Suprapubic skin (tissue), 4 donors: ENCODE data around the gene CDH16. TPM values are rescaled to one million over a fixed set of nuclear protein-coding genes. Genes with fewer than 3 reads are reported as not detected.

Experiments
- DNase-seq, 2 donors: peaks; one replicate each; pipeline ENCODE4 v3.0.0-alpha.2; 2019; ENCODE audit warnings: low spot score in 2 of 2
- H3K27ac ChIP-seq: fragments of 200-600 bp; sonication (generic); one replicate; pipeline ENCODE4 v1.5.1; 2019
- H3K27me3 ChIP-seq: fragments of 200-600 bp; sonication (generic); one replicate; pipeline ENCODE4 v1.5.1; 2019
- H3K36me3 ChIP-seq: fragments of 200-600 bp; sonication (generic); one replicate; pipeline ENCODE4 v1.5.1; 2019
- H3K4me1 ChIP-seq: fragments of 200-600 bp; sonication (generic); one replicate; pipeline ENCODE4 v1.5.1; 2019
- H3K4me3 ChIP-seq: fragments of 200-600 bp; sonication (generic); one replicate; pipeline ENCODE4 v1.5.1; 2019; ENCODE audit warnings: mild to moderate bottlenecking
- H3K9me3 ChIP-seq: fragments of 200-600 bp; sonication (generic); one replicate; pipeline ENCODE4 v1.5.1; 2019
- EP300 ChIP-seq: sonication (generic); formaldehyde crosslinking; IDR thresholded peaks from one replicate; pipeline ENCODE4 v1.6.1; 2017; ENCODE audit warnings: antibody characterized with exemption
- POLR2A ChIP-seq, 2 donors: fragments of 450-650 bp; IDR thresholded peaks; one replicate each; pipeline ENCODE4 v1.6.1; 2017; ENCODE audit warnings: antibody characterized with exemption in 2 of 2, mild to moderate bottlenecking in 2 of 2, moderate library complexity in 2 of 2
- POLR2AphosphoS5 ChIP-seq, 3 donors: sonication (generic); formaldehyde crosslinking; IDR thresholded peaks; one replicate each; pipeline ENCODE4 v1.6.1; 2017; ENCODE audit warnings: antibody characterized with exemption in 3 of 3
- WGBS: methylation state at CpG from one replicate; pipeline ENCODE4 v1.1.5; 2018; 5-methylcytosine and 5-hydroxymethylcytosine counted together
- total RNA-seq, 4 donors: library from RNA; depleted of rRNA; stranded (reverse); fragments of >200 nt; gene quantifications; one replicate each; pipeline ENCODE4 v1.1.0, GENCODE V29; 2016
- TF ChIP-seq, protein P1 (sequence below), 2 donors: fragments of 200-600 bp in 1 of 2; fragments of 450-650 bp in 1 of 2; sonication (generic) in 1 of 2; IDR thresholded peaks; one replicate each; pipeline ENCODE4 v1.5.1; 2016 to 2019; ENCODE audit warnings: antibody characterized with exemption in 2 of 2, mild to moderate bottlenecking in 1 of 2, moderate library complexity in 1 of 2

The CDH16 gene
- total RNA-seq, 4 donors from 2014 or later, result 0.45 TPM; not detected in 3

GRCh38 chr16:66869424-66869823, 49.3 kb downstream of the CDH16 start:
- H3K27ac ChIP-seq, result no peak overlapping the region
- H3K9me3 ChIP-seq, result no peaks in the 10 kb centered on the region
- DNase-seq, result no peak
- no peak overlapping the region for H3K4me3 ChIP-seq
- H3K36me3 ChIP-seq, result no peaks in the 10 kb centered on the region
- TF ChIP-seq EP300 (no peak), POLR2AphosphoS5 (IDR thresholded peaks at IDR 0.05) (no peak), POLR2A (IDR thresholded peaks at IDR 0.05) (no peak)
- TF ChIP-seq, protein P1, sequence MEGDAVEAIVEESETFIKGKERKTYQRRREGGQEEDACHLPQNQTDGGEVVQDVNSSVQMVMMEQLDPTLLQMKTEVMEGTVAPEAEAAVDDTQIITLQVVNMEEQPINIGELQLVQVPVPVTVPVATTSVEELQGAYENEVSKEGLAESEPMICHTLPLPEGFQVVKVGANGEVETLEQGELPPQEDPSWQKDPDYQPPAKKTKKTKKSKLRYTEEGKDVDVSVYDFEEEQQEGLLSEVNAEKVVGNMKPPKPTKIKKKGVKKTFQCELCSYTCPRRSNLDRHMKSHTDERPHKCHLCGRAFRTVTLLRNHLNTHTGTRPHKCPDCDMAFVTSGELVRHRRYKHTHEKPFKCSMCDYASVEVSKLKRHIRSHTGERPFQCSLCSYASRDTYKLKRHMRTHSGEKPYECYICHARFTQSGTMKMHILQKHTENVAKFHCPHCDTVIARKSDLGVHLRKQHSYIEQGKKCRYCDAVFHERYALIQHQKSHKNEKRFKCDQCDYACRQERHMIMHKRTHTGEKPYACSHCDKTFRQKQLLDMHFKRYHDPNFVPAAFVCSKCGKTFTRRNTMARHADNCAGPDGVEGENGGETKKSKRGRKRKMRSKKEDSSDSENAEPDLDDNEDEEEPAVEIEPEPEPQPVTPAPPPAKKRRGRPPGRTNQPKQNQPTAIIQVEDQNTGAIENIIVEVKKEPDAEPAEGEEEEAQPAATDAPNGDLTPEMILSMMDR (IDR thresholded peaks at IDR 0.05), result no peak
- H3K27me3 ChIP-seq, result no peaks in the 10 kb centered on the region
- peaks cover 16% of the 10 kb centered on the region for H3K4me1 ChIP-seq
- 90% methylated on average over 1 of the region's 1 CpG for WGBS

DNA sequence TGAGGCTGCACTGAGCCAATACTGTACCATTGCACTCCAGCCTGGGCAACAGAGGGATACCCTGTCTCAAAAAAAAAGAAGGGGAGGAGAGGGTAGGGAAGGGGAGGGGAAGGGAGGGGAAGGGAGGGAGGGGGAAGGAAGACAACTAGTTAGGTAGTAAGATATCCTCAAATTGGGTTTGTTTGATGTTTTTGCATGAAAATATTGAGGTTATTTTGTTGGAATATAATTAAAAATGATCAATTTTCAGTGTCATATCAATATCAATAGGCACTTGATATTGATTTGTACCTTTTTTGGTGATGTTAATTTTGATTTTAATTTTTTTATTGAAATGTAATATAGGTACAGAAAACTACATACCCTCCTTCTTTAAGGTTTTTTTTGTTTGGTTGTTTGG, 55.0 kb downstream of the CDH16 start:
- no peak for DNase-seq
- TF ChIP-seq POLR2AphosphoS5 (IDR thresholded peaks at IDR 0.05) (no peak), EP300 (no peak), POLR2A (IDR thresholded peaks at IDR 0.05) (no peak)
- TF ChIP-seq, protein P1 (IDR thresholded peaks at IDR 0.05), result no peak

DNA sequence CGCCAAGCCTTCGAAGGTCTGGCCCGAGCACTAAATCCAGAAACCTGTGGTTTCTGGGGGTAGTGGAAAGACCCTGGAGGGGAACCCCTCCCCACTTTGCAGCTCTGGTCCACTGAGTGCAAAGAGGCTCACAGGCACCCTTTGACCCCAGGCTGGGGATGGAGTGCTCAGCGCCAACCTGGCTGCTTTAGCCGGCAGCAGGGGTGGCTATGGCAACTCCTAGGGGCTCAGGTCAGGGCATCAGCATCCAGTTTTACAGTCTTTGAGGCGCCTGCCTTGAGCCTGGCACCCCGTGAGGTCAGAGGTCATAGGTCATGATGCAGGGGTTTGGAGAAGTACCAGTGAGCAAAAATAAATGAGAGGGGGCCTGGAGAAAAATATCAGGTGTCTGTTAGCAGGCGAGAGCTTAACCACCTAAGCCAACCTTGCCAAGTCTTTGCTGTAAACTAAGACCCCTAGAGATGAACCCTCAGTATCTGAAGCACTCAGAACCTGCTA, 56.6 kb downstream of the CDH16 start:
- peak in 1 of 2 donors; percentile 31 for DNase-seq
- Histone ChIP-seq H3K27me3 (no peaks in the 10 kb centered on the region), H3K4me3 (no peak overlapping the region), H3K27ac (no peak overlapping the region), H3K9me3 (no peaks in the 10 kb centered on the region), H3K36me3 (no peaks in the 10 kb centered on the region), H3K4me1 (no peaks in the 10 kb centered on the region)
- TF ChIP-seq EP300, result no peak
- no peak for TF ChIP-seq POLR2AphosphoS5 (IDR thresholded peaks at IDR 0.05)
- TF ChIP-seq, protein P1 (IDR thresholded peaks at IDR 0.05), result no peak
- TF ChIP-seq POLR2A (IDR thresholded peaks at IDR 0.05), result no peak
- WGBS, result 91% methylated on average over 7 of the region's 8 CpGs

More for the DNA sequence above, 55.0 kb downstream of the CDH16 start:
- Histone ChIP-seq H3K27me3 (no peaks in the 10 kb centered on the region), H3K4me3 (no peak overlapping the region), H3K27ac (no peak overlapping the region), H3K9me3 (no peaks in the 10 kb centered on the region), H3K4me1 (peaks cover 5% of the 10 kb centered on the region), H3K36me3 (no peaks in the 10 kb centered on the region)

DNA sequence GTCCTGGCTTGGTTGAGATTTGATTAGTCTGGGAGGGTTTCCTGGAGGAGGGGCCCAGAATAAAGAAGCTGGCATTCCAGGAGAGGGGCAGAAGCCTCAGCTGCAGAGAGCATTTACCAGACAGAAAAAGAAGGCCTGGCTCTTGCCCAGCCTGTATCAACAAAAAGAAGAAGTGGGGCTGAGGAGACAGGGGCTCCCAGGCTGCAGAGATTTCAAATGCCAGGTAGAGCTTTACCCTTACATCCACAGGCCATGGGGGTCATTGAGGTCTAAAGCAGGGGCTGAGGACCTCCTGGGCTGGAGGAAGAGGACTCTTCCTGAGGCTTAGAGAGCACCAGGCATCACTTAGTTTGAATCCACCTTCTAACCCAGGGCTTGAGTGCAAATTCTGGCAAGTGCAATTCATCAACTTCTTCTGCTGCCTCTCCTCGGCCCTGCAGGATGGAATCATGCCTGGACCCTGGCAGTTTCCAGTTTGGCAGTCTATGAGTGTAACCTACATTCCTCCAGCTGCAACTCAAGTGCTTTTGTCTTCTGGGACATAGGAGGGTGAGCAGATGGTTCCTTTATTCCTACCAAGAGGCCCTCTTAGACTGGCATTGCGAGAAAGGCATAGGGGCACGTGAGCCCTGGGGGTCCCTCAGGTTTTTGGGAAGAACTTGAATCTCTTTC, 59.2 kb downstream of the CDH16 start:
- TF ChIP-seq POLR2A (IDR thresholded peaks at IDR 0.05) (no peak), POLR2AphosphoS5 (IDR thresholded peaks at IDR 0.05) (no peak), EP300 (no peak)
- TF ChIP-seq, protein P1 (IDR thresholded peaks at IDR 0.05), result no peak
- 80% methylated on average over 3 of the region's 3 CpGs for WGBS
- Histone ChIP-seq H3K36me3 (no peaks in the 10 kb centered on the region), H3K4me1 (no peaks in the 10 kb centered on the region), H3K9me3 (no peaks in the 10 kb centered on the region), H3K27ac (no peak overlapping the region), H3K4me3 (no peak overlapping the region), H3K27me3 (no peaks in the 10 kb centered on the region)
- no peak for DNase-seq

GRCh38 chr16:66858740-66859396, 59.8 kb downstream of the CDH16 start:
- H3K4me1 ChIP-seq, result no peaks in the 10 kb centered on the region
- 53% methylated on average over 4 of the region's 4 CpGs for WGBS
- DNase-seq, result no peak
- H3K4me3 ChIP-seq, result no peak overlapping the region
- H3K27me3 ChIP-seq, result no peaks in the 10 kb centered on the region
- no peaks in the 10 kb centered on the region for H3K36me3 ChIP-seq
- no peaks in the 10 kb centered on the region for H3K9me3 ChIP-seq
- TF ChIP-seq, protein P1 (IDR thresholded peaks at IDR 0.05), result no peak
- no peak for TF ChIP-seq POLR2AphosphoS5 (IDR thresholded peaks at IDR 0.05)
- TF ChIP-seq EP300, result no peak
- no peak overlapping the region for H3K27ac ChIP-seq
